AG09319 (cell line): Measurements from ENCODE around the gene RGS11.

ENCODE experiments used
- DNase-seq: peaks from one replicate; pipeline ENCODE4 v3.0.0-alpha.2; 2010; ENCODE audit warnings: low read depth; ENCODE audit errors: extremely low read depth
- TF ChIP-seq, protein P1 (sequence below): IDR thresholded peaks from 2 replicates; pipeline ENCODE4 v1.5.1; 2011; ENCODE audit warnings: low read depth, mild to moderate bottlenecking, inconsistent platforms, low read length, moderate library complexity

The RGS11 gene

DNA sequence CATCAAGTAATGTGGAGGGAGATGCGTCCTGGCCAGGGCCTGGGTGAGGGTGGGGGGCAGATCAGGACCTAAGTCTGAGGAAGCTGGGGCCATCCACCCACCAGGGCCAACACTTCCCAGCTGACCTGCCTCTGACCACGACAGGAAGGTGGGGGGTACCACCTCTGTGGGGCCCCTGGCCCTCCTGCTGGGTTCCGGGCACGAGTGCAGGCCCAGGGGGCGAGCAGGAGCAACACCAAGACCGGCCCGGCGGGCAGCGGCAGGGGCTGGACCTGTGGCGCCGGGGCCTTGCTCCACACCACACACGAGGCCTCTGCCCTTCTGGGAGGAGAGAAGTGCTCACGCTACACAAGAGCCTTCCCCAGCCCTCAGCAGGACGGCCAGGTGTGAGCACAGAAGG, 20.5 kb upstream of the RGS11 start:
- DNase-seq, result no peak
- TF ChIP-seq, protein P1, sequence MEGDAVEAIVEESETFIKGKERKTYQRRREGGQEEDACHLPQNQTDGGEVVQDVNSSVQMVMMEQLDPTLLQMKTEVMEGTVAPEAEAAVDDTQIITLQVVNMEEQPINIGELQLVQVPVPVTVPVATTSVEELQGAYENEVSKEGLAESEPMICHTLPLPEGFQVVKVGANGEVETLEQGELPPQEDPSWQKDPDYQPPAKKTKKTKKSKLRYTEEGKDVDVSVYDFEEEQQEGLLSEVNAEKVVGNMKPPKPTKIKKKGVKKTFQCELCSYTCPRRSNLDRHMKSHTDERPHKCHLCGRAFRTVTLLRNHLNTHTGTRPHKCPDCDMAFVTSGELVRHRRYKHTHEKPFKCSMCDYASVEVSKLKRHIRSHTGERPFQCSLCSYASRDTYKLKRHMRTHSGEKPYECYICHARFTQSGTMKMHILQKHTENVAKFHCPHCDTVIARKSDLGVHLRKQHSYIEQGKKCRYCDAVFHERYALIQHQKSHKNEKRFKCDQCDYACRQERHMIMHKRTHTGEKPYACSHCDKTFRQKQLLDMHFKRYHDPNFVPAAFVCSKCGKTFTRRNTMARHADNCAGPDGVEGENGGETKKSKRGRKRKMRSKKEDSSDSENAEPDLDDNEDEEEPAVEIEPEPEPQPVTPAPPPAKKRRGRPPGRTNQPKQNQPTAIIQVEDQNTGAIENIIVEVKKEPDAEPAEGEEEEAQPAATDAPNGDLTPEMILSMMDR, result no peak

DNA sequence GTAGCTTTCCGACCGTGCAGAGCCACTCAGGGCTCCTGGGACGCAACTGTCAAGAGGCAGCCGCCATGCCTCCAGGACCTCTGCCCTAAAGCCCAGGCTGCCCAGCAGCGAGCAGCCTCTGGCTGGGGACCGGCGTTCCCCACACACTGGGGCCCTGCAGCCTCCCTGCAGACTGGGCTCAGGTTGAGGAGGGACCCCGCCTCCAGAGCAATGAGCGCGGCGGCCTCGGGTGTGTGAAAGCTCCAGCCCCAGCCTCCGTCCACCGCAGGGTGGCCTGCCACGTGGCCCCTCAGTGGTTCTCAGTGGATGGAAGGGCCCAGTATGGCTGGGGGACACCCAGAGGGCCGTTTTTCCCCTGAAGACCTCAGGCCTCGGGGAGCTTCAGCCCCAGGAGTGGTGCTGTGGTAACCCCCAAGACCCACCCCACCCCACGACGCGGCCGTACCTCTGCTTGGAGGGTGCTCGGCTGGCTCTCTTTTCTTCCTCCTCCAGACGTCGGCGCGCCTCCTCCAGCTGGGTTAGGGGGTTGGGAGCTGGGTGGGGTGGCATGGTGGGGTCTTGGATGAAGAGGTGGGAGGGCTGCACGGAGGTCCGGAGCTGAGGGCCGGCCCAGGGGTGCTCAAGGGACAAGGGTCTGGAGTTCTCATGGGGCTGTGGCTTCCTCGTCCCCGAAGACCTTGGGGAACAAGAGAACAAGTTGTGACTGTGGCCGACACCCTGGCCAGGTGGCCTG, 17.5 kb upstream of the RGS11 start:
- TF ChIP-seq, protein P1, result no peak
- no peak for DNase-seq

DNA sequence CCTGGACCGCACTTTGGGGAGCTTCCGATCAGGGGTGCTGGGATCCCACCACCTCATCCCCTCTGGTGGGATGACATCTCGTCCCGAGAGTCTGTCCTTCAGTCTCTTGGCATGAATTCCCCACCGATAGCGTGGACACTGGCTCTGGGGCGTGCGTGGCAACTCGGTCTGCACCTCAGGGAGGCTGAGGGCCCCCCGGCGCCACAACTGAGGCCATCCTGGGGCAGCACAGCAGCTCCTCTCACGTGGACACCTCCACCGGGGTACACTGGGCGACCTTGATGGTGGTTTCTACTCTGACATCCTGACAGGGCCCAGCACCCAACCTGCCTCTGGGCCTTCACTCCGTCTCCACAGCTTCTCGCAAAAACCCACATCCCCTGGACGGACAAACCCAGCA, 15.8 kb upstream of the RGS11 start:
- DNase-seq, result no peak
- TF ChIP-seq, protein P1, result no peak

DNA sequence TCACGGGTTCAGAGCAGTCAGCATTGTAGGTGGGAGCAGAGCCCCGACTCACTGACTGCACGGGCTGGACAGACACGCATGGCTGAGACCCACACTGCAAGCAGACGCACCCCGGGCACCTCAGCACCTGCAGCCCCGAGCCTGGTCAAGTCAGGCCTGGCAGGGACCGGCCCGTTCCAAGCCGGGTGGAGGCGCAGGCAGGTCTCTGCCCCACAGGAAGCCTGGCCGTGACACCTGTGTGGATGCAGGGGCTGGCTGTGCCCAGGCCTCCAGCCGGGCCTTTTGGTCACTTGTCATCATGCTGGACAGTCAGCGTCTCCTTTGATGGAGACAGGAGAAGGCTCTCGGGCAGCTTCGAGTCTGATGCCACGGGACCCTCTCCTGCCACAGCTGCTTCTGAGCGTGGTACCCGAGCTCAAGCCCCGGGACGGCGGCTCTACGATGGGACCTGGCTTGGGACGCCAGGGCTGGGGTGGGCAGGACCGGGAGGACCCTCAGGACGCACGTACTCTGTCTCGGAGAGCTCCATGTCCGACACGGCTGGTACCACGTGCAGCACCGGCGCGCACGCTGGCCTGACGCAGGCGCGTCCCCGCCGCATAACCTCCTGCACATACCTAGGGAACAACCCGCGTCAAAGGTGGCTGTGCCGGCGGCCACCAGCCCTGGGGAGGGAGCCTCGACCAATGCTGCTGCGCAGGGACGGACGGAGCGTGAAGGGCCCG, 15.1 kb upstream of the RGS11 start:
- DNase-seq, result no peak
- TF ChIP-seq, protein P1, result no peak

DNA sequence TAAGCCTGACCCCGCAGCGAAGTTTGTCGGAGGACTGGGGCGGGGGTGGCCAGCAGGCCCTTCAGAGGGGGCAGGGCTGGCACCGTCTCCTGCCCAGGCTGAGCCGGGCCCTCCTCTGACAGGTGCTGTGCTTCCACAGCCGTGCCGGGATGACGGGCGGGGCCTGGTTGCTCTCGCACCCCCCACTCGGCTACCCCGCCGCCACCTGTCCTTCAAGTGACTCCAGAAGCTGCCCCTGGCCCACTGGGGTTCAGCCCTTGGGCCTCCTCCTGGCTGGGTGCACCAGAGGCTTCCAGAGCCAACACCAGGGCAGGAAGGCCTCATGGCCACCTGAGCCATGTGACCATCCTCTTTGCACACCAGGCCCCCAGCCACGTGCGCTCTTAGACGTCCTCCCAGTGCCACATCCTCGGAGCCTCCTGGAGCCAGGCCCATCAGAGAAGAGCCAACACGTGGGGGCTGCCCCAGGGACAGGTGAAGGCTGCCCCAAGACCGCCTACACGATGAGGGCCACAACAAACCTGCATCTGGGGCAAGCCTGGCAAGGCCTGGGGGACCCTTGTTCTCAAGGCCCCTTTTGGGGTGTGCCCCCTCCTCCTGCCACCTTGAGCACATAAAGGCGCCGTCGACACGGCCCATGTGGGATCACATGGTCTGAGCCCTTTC, 14.4 kb upstream of the RGS11 start:
- TF ChIP-seq, protein P1, result no peak
- no peak for DNase-seq

DNA sequence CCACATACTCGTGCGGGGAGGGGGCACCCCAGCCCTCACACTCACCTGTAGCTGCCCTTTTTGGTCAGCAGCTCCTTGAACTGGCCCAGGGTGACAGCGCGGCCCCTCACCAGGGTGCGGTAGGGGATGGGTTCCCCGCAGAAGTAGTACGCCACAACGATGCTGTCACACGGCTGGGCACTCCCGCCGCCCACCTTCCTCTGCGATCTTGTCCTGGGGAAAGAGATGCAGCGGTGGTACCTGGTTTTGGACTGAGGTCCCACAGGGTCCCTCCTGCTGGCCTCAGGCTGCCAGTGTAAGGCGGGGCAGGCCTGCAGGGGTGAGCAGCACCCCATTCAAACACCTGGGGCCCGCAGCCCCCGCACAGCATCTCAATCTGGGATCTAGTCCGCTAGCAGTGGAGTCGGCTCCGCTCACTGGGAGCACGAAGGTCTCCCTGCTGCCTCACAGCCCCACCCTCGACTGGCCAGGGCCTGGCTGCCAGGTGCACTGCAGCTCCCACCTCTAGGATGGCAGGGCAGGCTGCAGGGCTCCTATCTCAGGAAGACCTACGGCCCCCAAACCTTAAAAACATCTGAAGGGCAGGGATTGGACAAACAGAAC, 13.8 kb upstream of the RGS11 start:
- no peak for DNase-seq
- TF ChIP-seq, protein P1, result no peak
